Measurements from ENCODE around the gene MTO1.
"Not testable (repeated sequence)": the region's sequence is repeated elsewhere in the genome, so short reads cannot be mapped to it uniquely, and the experiment has no call there.

The MTO1 gene

GRCh38 chr6:73461537-73462350, at the start of gene MTO1:
MTO1 (plus strand) TSS chr6:73461737; CDS start chr6:73461855, 118 bp downstream.
- peak; percentile 63 to 73 (median 64) for DNase-seq

DNA sequence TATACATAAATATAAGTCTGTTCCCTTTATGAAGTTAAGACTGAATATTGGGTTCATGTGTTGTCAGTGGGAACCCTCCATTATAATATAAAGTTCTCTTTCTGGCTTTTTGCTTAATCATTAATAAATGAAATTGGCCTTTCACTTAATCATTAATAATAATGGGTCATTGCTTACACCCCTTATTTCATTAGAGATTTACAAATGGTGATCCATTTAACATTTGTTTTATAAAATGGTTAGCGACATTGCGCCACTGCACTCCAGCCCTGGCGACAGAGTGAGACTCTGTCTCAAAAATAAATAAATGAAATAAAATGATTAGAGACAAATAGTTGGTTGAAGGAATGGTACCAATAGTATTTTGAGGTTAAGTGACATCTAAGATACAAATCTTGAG, 48.4 kb upstream of the MTO1 start:
- no peak for DNase-seq

GRCh38 chr6:73418081-73418741, 43.3 kb upstream of the MTO1 start:
- DNase-seq: no peak

- no peak for DNase-seq
These were observed 40.0 kb upstream of the MTO1 start for GRCh38 chr6:73421534-73421933.

DNA sequence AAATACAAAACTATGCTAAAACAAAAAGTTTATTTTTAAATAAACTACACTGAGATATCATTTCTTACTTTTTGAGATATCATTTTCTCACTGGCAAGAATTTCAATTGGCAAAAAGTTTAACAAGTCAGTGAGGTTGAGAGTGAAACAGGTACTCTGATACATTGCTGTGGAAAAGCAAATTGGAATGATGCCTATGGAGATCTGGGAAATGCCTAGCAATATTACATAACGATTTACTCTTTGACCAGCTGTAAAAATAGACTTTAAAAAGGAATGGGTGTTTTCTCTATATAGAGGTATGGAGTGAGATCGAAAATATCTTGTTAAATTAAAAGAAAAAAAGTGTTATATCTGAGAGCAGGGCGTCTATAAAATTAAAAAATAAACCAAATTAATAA, 26.3 kb upstream of the MTO1 start:
- DNase-seq: no peak

GRCh38 chr6:73443555-73443954, 18.0 kb upstream of the MTO1 start:
- DNase-seq: no peak

GRCh38 chr6:73451223-73452106, 10.1 kb upstream of the MTO1 start:
- DNase-seq: peak in 3 of 4 experiments; percentile 13 to 22 (median 17)

DNA sequence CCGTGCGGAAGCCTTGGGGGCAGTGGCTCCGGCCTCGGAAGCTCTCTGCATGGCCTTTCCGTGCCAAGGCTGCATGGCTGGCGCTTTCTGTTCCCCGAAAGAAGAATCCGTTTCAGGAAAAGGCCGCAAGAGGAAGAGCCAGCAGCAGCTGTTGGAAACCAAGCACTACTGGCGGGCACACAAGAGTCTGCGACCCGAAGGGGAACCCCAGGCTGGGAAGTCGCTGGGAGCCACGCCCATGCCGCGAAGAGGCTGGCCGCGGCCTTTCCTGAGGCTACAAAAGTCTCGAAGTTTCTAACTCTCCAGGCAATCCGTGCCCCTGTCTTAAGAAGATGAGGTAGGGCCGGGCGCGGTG, 9.5 kb upstream of the MTO1 start, which contains the start of gene CGAS:
Gene CGAS, minus strand, starts transcription at position 191 of the 355 bp plus-strand sequence. Its CDS starts 116 bp downstream, at position 75.
- peak; percentile 38 to 50 (median 42) for DNase-seq

DNA sequence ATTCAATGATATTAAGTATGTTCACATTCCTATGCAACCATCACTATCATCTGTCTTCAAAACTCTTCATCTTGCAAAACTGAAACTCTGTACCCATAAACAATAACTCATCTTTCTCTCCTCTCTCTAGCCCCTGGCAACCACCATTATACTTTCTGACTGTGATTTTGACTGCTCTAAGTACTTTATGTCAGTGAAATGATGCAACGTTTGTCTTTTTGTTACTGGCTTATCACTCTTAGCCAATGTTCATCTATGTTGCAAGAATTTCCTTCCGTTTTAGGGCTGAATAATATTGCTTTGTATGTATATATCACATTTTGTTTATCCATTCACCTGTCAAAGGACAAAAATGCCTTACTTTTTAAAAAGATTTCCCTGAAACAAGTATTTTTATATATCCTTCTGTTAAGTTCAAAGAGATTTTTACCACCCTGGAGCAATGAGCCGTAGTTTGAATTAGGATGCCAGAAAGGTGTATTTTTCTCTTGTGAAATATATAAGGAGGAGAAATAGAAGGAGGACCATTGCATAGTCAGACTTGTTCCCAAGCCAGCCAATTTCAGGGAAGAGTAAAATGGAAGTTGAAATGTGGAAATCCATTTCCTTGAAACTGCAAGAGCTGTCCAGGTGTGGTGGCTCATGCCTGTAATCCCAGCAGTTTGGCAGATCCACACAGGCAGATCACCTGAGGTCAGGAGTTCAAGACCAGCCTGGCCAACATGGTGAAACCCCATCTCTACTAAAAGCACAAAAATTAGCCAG, 5.5 kb upstream of the MTO1 start:
- no peak for DNase-seq

DNA sequence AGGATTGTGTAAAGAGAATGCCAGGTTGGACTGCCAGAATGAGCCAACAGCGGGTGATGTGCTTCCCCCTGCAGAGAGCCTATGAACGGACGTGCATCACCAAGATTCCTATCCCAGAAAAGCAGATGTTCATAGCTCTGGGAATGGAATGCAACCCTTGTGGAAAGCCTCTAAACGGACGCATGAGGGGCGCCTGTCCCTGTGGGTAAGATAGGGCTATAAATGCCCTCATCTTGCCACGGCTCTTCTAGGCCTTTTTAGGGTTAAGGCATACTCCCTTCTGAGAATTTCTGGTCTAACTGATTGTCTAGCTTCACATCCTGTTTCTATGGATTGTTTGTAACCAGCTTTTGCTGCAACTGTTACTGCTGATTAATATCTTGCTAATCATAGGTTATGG, 2.1 kb upstream of the MTO1 start:
- not testable (repeated sequence) for DNase-seq

DNA sequence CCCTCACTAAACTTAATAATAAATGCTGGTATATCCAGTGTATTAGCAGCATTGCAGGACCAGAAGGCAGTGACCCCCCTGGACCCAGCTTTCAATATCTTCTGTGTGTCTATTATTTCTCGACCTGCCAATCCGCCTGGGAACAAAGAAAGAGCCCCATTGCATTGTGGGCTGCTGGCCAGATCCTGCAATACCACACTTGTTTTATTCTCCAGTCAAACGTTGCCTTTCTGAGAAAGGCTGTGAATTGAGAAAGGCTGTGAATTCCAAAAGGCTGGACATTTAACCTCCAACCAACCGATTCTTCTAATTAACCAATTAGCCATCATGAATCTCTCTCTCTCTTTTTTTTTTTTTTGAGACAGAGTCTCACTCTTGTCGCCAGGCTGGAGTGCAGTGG, 1.5 kb upstream of the MTO1 start:
- DNase-seq: no peak

DNA sequence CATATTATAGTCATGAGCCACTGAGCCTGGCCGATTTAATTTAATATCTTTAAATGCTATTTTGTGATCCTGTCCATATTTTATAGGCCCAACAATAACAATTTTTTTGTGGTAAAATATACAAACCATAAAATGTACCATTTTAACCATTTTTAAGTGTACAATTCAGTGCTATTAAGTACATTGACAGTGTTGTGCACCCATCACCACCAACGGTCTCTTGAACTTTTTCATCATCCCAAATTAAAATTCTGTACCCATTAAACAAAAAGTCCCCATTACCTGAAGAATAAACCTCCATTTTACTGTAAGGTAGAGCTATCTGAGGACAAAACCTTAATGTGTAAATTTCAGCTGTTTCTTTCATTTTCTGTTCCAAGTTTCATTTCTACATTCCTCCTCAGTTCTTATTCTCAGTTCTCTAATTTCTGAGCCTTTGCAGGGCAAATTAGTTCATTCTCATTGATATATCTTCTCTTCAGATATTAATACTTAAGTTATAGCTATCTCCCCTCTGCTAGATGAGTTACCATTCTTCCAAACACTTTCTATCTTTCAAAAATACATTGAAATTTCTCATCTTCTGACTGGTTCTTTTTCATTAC, 10.3 kb downstream of the MTO1 start:
- DNase-seq: no peak

DNA sequence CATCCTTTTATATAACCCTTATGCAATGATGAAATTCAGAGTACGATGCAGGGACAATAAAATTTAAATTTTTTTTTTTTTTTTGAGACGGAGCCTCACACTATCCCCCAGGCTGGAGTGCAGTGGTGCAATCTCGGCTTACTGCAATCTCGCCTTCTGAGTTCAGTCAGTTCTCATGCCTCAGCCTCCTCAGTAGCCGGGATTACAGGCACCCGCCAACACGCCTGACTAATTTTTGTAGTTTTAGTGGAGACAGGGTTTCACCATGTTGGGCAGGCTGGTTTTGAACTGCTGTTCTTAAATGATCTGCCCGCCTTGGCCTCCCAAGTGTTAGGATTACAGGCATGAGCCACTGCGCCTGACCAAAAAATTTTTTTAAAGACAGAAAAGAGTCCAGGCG, 15.2 kb downstream of the MTO1 start:
- DNase-seq: no peak

- DNase-seq: no peak
These were observed 15.9 kb downstream of the MTO1 start for GRCh38 chr6:73477407-73477806.

- DNase-seq: no peak
These were observed 20.4 kb downstream of the MTO1 start for GRCh38 chr6:73481969-73482368.

GRCh38 chr6:73484438-73484837, 22.9 kb downstream of the MTO1 start:
- no peak for DNase-seq

GRCh38 chr6:73487473-73487872, 25.9 kb downstream of the MTO1 start:
- DNase-seq: no peak

GRCh38 chr6:73491377-73491776, 29.8 kb downstream of the MTO1 start:
- no peak for DNase-seq

- DNase-seq: no peak
These were observed 36.4 kb downstream of the MTO1 start for GRCh38 chr6:73497915-73498314.

DNA sequence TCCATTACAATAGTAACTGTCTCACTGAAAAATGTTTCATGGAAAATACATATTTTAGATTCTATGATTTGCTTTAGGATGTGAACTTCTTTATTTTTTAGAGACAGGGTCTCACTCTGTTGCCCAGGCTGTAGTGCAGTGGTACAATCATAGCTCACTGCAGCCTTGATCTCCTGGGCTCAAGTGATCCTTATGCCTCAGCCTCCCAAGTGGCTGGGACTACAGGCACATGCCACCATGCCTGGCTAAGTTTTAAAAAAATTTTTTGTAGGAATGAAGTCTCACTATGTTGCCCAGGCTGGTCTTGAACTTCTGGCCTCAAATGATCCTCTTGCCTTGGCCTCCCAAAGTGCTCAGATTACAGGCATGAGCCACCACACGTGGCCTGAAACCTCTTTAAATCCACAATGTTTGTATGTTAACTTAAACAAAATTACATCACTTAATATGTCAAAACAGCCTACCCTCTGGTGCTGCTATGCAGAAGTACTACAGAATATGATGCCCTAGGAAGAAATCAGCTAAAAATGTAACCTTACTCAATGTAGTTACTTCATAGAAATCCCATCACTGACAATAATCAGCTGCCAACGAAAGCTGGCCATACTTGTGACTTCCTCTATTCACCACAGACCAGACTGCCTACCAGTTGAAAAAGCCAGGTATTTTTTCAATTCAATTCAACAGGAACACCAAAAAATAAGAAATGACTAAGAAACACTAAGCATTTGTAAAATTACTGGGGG, 41.7 kb downstream of the MTO1 start:
- DNase-seq: no peak

DNA sequence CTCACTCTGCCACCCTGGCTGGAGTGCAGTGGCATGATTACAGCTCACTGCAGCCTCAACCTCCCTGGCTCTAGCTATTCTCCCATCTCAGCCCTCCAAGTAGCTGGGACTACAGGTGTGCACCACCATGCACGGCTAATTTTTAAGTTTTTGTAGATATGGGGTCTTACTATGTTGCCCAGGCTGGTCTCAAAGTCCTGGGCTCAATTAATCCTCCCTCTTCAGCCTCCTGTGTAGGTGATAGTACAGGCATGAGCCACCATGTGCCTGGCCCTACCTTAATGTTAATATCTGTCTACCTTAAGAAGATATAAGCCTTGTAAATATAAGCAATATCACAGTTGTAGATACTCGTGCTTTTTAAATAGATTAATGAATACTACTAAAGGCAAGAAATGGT, 42.6 kb downstream of the MTO1 start:
- no peak for DNase-seq
